Gastrocnemius medialis (tissue), 4 donors: ENCODE data around the gene HOXC6.

Source experiments
- CTCF ChIP-seq, 5 experiments: fragments of 450-650 bp in 3 of 5; fragments of 200-600 bp in 2 of 5; sonication (generic) in 2 of 5; IDR thresholded peaks in 4 of 5; conservative IDR thresholded peaks in 1 of 5; 1 replicate in 4 of 5; 2 replicates in 1 of 5; pipeline ENCODE4 v1.5.1; 2016 to 2019; ENCODE audit warnings: antibody characterized with exemption in 5 of 5, mild to moderate bottlenecking in 3 of 5, moderate library complexity in 3 of 5
- POLR2A ChIP-seq, 2 donors: fragments of 450-650 bp; IDR thresholded peaks; one replicate each; pipeline ENCODE4 v1.6.1; 2017; ENCODE audit warnings: antibody characterized with exemption in 2 of 2, mild to moderate bottlenecking in 2 of 2, moderate library complexity in 2 of 2

GRCh38 chr12:54019091-54019811, 9.0 kb upstream of the HOXC6 start:
- no peak for TF ChIP-seq CTCF (IDR thresholded peaks at IDR 0.05 in 4 of 5, conservative IDR thresholded peaks at IDR 0.05 in 1 of 5)
- no peak for TF ChIP-seq POLR2A (IDR thresholded peaks at IDR 0.05)
